HuH-7.5 (cell line): ENCODE data around the gene CDC26.
"Not testable (repeated sequence)": the region's sequence is repeated elsewhere in the genome, so short reads cannot be mapped to it uniquely, and the experiment has no call there.

Experiments
- DNase-seq: peaks from one replicate; pipeline ENCODE4 v3.0.0; 2011; ENCODE audit warnings: low spot score

CDC26 gene

GRCh38 chr9:113275157-113276131 is at the start of gene CDC26, which contains the start of gene PRPF4:
Gene CDC26 (minus strand): TSS chr9:113275572. CDS start chr9:113272507, 3,065 bp downstream.
Gene PRPF4 (plus strand): TSS chr9:113275658. CDS start chr9:113275744, 86 bp downstream.
- DNase-seq = peak; percentile 79

GRCh38 chr9:113322671-113323070 is 47.3 kb upstream of the CDC26 start:
- no peak for DNase-seq

GRCh38 chr9:113320051-113320450 is 44.7 kb upstream of the CDC26 start:
- no peak for DNase-seq

GRCh38 chr9:113319054-113319453 is 43.7 kb upstream of the CDC26 start:
- DNase-seq = no peak

- no peak for DNase-seq
Observed at GRCh38 chr9:113317777-113318176, 42.4 kb upstream of the CDC26 start.

DNA sequence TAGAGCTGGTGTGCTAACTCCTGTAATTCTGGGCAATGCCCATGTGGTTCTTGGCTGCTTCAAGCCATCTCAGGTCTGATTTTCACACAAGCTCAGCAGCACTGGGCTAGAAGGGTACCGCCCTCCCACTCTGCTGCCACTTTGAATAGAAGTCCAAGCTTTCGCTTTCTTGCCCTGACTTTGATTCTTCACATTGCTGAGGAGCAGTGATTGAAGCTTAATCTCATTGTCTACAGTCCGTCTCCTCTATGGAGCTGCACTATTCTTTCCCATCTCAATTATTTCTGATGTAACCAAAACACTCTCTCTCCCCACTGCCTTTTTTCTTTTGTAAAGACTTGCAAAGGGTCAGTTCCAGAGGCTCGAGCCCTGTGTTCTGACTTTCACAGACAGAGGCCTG is 40.7 kb upstream of the CDC26 start:
- DNase-seq = no peak

- DNase-seq = no peak
Observed at GRCh38 chr9:113315231-113315630, 39.9 kb upstream of the CDC26 start.

DNA sequence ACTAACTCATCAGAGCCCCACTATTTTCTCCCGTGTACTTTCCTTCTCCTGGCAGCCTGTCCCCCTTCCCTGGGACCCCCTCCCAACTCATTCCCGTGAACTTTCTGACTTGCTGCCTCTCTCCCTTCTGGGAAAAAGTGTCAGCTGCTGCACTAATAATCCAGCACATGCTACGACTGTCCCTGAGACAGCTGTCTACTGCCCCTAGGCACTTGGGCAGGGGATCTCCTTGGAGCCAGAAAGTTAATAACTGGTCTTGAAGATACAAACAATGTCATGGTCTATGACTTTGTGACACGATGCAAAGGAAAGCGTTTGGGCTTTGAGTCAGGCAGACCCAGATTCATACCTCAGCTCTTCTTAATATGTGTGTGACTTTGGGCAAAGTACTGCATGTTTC is 37.9 kb upstream of the CDC26 start:
- DNase-seq = no peak

GRCh38 chr9:113311961-113312360 is 36.6 kb upstream of the CDC26 start:
- DNase-seq = no peak

DNA sequence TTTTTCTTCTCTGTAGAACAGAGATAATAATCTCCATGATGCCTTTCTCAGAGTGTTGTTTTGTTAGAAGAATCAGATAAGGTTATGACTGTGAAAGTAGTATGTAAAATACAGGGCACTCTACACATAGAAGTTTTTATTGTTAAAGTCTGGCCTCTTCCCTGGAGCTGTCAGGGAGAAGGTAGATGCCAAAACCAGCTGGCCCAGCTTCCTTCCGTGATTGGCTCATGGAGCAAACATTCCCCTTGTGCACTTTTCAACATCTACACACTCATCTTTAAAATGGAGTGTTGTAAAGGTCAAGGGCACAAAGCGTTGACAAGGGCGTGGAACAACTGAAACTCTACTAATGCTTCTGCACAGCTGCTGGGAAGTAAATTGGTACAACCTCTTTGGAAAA is 35.2 kb upstream of the CDC26 start:
- DNase-seq = no peak

- DNase-seq = peak; percentile 17
Observed at GRCh38 chr9:113309204-113309813, 33.9 kb upstream of the CDC26 start.

DNA sequence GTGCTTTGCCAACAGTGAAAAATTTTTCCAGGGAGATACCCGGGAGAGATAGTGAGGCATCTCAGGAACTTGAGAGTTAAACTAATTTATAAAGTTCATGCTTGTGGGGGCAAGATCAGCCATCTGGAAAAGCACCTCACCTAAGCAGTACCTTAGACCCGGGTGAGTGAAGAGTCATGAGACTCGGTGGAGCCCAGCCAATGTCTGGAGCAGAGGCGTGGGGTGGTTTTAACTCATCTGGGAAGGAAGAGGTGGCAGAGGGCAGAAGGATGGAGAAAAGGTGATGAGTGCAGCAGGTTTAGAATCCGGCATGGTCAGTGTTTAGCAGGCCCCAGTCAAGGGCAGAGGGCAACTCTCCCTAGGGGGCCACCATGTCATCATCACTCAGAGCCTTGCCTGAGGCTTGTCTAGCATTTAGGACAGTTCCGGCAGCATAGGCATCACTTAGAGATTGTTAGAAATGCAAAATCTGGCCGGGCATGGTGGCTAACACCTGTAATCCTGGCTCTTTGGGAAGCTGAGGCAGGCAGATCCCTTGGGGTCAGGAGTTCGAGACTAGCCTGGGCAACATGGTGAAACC is 32.1 kb upstream of the CDC26 start:
- no peak for DNase-seq

DNA sequence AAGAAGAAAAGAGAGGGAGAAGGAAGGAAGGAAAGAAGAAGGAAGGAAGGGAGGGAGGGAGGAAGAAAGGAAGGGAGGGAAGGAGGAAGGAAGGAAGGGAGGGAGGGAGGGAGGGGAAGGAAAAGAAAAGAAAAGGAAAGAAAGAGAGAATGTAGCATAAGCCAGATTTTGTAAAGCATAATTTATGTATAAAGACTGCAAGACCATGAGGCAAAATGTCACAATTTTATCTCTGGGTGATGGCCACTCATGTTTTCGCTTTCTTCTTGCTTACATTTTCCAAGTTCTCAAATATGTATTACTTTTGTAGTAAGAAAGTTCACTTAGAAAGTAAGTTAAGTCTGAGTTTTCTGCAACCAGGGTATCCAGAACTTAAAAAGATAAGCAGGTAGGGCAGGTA is 31.2 kb upstream of the CDC26 start:
- no peak for DNase-seq

- peak; percentile 12 for DNase-seq
Observed at GRCh38 chr9:113302792-113303418, 27.5 kb upstream of the CDC26 start, which contains the start of gene RNF183. Gene RNF183 (minus strand): TSS chr9:113303376. CDS start chr9:113298184, 5,192 bp downstream.

DNA sequence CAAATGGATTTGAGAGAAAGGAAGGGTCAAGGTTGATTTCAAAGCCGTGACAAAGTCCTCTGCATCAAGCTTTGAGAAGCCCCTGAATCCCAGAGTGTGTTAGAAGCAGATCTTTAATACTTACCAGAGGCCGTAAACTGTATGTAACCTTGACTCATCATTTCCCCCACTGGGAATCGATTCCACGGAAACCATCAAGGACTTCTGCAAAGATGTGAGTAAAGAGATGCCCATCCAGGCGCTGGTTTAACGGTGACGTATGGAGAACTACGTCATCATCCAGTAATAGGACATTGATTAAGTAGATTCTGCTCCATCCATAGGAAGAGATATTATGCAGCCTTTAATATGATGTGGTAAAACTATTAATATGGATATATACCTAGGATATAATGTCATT is 26.2 kb upstream of the CDC26 start:
- no peak for DNase-seq

DNA sequence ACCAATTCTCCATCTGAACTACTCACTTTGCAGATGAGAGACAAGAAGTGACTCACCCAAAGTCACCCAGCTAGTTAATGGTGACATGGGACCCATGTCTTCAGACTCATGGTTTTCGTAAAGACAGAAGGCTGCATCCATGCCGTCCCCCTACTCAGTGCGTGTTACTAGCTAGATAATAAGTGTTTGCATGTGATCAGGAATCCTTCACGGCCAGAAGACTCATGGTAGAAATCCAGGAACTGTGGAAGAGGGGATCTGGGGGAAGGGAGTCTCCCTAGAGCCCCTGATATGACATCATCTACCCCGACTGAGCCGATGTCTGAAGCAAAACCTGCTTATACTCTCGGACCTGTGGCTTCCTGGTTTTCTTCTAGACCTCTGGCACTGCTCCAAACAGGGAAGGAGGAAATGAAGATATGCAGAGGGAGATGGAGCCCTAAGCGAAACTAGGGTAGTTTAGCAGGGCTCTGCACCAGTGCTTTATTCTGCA is 24.5 kb upstream of the CDC26 start:
- no peak for DNase-seq

DNA sequence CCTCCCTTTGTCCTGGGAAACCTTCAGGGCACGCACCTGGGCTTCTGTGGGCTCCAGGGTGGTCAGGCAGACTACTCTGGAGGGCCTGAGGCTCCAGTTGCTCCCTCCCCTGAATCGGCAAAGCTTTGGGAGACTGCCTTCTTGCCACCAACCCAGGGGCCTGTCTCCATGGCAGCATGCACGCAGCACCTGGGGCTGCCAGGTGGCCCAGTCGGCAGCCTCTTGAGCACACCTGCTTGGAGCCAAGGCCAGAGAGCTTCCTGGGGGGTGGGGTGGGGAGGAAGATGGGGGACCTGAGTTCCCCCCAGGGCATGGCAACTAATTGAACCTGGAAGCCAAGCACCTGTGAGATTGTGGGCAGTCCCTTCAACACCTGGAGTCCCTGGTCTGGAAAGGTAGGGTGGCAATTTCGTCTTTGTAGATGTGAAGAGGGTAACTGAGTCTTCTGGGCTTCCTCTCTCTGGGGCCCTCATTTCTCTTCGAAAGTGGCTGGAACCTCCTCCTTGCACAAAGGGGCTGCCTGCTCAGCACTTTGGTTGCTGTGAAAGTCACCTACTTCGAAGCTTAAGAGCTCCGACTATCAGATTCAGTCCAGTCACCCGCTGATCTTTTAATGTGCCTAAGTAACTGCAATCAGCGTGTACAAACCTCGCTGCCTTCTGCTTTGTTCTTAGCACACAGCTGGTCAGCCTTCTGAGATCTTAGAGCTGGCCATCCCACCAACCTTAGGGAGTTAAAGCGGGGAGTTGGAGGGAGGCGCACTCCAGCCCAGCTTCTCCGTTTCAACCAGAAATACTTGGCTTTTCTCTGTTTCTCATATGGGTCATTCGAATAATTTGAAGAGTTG is 23.8 kb upstream of the CDC26 start:
- no peak for DNase-seq

DNA sequence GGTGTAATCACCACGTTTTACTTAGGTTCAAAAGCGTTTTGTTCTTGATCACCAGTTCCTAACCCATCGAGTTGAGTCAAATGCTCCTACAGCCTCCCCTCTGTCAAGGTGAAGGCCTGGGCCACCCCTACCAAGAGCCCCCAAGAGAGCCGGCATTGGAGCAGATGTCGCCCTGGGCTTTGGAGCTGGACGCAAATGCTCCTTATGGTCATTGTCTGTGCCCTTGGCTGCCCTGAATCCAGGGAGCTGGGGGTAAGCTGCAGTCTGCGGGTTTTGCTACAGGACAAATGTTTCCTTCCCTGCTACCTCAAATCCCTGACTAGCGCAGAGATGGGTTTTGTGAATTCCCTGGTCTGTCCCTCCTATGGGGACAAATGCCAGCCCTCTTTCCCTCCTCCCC is 22.9 kb upstream of the CDC26 start:
- DNase-seq = no peak

- DNase-seq = no peak
Observed at GRCh38 chr9:113296796-113297558, 21.6 kb upstream of the CDC26 start.

- DNase-seq = not testable (repeated sequence)
Observed at GRCh38 chr9:113296247-113296646, 20.9 kb upstream of the CDC26 start.
